Esophagus muscularis mucosa (tissue), 4 donors: Measurements from ENCODE around the gene LIME1. TPM values are rescaled to one million over a fixed set of nuclear protein-coding genes. Genes with fewer than 3 reads are reported as not detected.

Experiments
- DNase-seq: peaks from one replicate; pipeline ENCODE4 v3.0.0-alpha.2; 2017; ENCODE audit errors: extremely low spot score
- H3K27ac ChIP-seq, 4 donors: fragments of 200-600 bp; sonication (generic); replicated peaks in 1 of 4; 1 replicate in 3 of 4; 2 replicates in 1 of 4; pipeline ENCODE4 v1.5.1; 2016 to 2019; ENCODE audit warnings: mild to moderate bottlenecking in 1 of 4
- H3K27me3 ChIP-seq, 4 donors: fragments of 200-600 bp; sonication (generic); one replicate each; pipeline versions ENCODE4 v1.5.1 to v1.6.0; 2016 to 2019
- H3K36me3 ChIP-seq, 4 donors: fragments of 200-600 bp; sonication (generic); one replicate each; pipeline ENCODE4 v1.5.1; 2016 to 2019
- H3K4me1 ChIP-seq, 4 donors: fragments of 200-600 bp; sonication (generic); one replicate each; pipeline ENCODE4 v1.5.1; 2016 to 2019
- H3K4me3 ChIP-seq, 4 donors: fragments of 200-600 bp; sonication (generic); 1 replicate in 2 of 4; 2 replicates in 2 of 4; pipeline ENCODE4 v1.5.1; 2016 to 2019; ENCODE audit warnings: mild to moderate bottlenecking in 4 of 4, moderate library complexity in 1 of 4
- H3K9me3 ChIP-seq, 4 donors: fragments of 200-600 bp; sonication (generic); 1 replicate in 3 of 4; 2 replicates in 1 of 4; pipeline ENCODE4 v1.5.1; 2016 to 2019
- EP300 ChIP-seq: sonication (generic); formaldehyde crosslinking; IDR thresholded peaks from one replicate; pipeline ENCODE4 v1.6.1; 2017; ENCODE audit warnings: antibody characterized with exemption
- POLR2A ChIP-seq: fragments of 450-650 bp; IDR thresholded peaks from one replicate; pipeline ENCODE4 v1.6.1; 2017; ENCODE audit warnings: antibody characterized with exemption, moderate library complexity, mild to moderate bottlenecking, low read depth
- POLR2AphosphoS5 ChIP-seq, 2 donors: sonication (generic); formaldehyde crosslinking; IDR thresholded peaks; one replicate each; pipeline ENCODE4 v1.6.1; 2017; ENCODE audit warnings: antibody characterized with exemption in 2 of 2
- WGBS: methylation state at CpG from one replicate; pipeline ENCODE4 v1.1.5; 2018; 5-methylcytosine and 5-hydroxymethylcytosine counted together
- intact Hi-C: fragments of 100-400 bp; cut with DNase I; formaldehyde crosslinking; loops from one replicate; pipeline ENCODE4 v1.15.1; 2023
- total RNA-seq, 4 donors: library from RNA; depleted of rRNA; stranded (reverse); fragments of >200 nt; gene quantifications; one replicate each; pipeline versions ENCODE4 v1.1.0 to v1.2.1, GENCODE V29; 2016
- TF ChIP-seq, protein P1 (sequence below), 3 experiments: fragments of 200-600 bp in 2 of 3; fragments of 450-650 bp in 1 of 3; sonication (generic) in 2 of 3; IDR thresholded peaks; one replicate each; pipeline ENCODE4 v1.5.1; 2017 to 2019; ENCODE audit warnings: antibody characterized with exemption in 3 of 3, mild to moderate bottlenecking in 2 of 3, moderate library complexity in 1 of 3

LIME1 gene
- total RNA-seq, 4 donors from 2014 or later = 9.4 to 15.4 (median 10.9) TPM

DNA sequence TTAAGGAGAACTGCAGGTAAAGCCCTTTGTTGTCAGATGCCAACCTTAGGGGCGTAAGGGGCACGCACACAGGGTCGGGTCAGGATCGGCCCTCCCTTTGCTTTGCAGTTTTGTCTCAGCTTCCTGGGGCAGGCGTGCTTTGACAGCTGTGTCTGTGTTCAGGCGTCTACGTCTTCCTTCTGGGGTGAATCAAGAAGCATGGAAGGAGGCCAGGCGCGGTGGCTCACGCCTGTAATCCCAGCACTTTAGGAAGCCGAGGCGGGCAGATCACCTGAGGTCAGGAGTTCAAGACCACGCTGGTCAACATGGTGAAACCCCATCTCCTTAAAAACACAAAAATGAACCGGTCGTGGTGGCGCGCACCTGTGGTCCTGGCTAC lies 27.3 kb upstream of the LIME1 start:
- intact Hi-C loops = loop anchor here (5.0 kb wide), 1 partner anchor 52 kb away; the partner anchor contains the start of gene RTEL1

DNA sequence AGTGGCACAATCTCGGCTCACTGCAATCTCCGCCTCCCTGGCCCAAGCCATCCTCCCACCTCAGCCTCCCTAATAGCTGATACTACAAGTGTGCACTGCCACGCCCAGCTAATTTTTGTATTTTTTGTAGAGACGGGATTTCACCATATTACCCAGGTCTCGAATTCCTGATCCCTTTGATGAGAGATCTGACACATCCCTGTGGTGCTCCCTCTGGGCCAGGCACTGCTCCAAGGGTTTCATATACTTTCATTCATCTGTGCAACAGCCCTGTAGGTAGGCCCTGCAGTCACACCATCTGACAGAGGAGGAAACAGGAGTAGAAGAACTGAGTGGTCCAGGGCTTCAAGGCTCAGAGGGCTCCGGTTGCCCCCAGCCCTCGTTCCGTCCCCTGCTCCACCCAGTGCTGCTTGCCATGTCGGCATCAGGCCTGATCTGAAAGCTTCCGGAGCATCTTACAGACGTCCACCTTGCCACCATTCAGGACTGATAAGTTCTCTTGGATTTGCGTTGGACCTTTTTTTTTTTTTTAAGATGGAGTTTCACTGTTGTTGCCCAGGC lies 25.3 kb upstream of the LIME1 start:
- no peak for DNase-seq
- Histone ChIP-seq H3K36me3 (peaks cover 32 to 75% (median 61%) of the 10 kb centered on the region in 4 donors), H3K4me1 (peaks cover 25 to 38% (median 34%) of the 10 kb centered on the region in 4 donors), H3K9me3 (peaks cover 0 to 14% (median 7%) of the 10 kb centered on the region in 4 donors), H3K4me3 (no peak overlapping the region), H3K27me3 (no peaks in the 10 kb centered on the region), H3K27ac (no peak overlapping the region)
- TF ChIP-seq EP300 (no peak), POLR2A (no peak), POLR2AphosphoS5 (IDR thresholded peaks at IDR 0.05) (no peak)
- TF ChIP-seq, protein P1, sequence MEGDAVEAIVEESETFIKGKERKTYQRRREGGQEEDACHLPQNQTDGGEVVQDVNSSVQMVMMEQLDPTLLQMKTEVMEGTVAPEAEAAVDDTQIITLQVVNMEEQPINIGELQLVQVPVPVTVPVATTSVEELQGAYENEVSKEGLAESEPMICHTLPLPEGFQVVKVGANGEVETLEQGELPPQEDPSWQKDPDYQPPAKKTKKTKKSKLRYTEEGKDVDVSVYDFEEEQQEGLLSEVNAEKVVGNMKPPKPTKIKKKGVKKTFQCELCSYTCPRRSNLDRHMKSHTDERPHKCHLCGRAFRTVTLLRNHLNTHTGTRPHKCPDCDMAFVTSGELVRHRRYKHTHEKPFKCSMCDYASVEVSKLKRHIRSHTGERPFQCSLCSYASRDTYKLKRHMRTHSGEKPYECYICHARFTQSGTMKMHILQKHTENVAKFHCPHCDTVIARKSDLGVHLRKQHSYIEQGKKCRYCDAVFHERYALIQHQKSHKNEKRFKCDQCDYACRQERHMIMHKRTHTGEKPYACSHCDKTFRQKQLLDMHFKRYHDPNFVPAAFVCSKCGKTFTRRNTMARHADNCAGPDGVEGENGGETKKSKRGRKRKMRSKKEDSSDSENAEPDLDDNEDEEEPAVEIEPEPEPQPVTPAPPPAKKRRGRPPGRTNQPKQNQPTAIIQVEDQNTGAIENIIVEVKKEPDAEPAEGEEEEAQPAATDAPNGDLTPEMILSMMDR (IDR thresholded peaks at IDR 0.05) = no peak
- 82% methylated on average over 12 of the region's 12 CpGs for WGBS
- intact Hi-C loops = no loop called here

More for the DNA sequence above, 27.3 kb upstream of the LIME1 start:
- H3K4me1 ChIP-seq = peaks cover 28 to 45% (median 38%) of the 10 kb centered on the region in 4 donors
- H3K9me3 ChIP-seq = no peaks in the 10 kb centered on the region
- no peak for DNase-seq
- H3K27me3 ChIP-seq = no peaks in the 10 kb centered on the region
- H3K4me3 ChIP-seq = peak overlapping the region; percentile 73 to 99 (median 90)
- 87% methylated on average over 17 of the region's 17 CpGs for WGBS
- peak overlapping the region in 1 of 4 donors; percentile 96 for H3K27ac ChIP-seq
- TF ChIP-seq EP300 (no peak), POLR2A (no peak), POLR2AphosphoS5 (IDR thresholded peaks at IDR 0.05) (no peak)
- TF ChIP-seq, protein P1 (IDR thresholded peaks at IDR 0.05) = no peak
- peaks cover 40 to 77% (median 65%) of the 10 kb centered on the region in 4 donors for H3K36me3 ChIP-seq

DNA sequence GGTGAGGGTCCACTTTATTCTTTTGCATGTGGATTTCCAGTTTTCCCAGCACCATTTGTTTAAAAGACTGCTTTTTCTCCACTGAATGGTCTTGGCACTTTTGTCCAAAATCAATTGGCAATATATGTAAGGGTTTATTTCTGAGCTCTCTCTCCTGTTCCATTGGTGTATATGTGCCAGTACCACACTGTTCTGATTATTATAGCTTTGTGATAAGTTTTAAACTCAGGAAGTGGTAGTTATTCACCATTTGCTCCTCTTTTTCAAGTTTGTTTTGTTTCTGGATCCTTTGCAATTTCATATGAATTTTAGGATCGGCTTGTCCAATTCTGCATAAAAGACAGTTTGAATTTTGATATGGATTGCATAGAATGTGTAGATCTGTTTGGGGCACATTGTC lies 24.3 kb upstream of the LIME1 start:
- Histone ChIP-seq H3K27ac (no peak overlapping the region), H3K9me3 (peaks cover 0 to 17% (median 7%) of the 10 kb centered on the region in 4 donors), H3K36me3 (peaks cover 28 to 79% (median 62%) of the 10 kb centered on the region in 4 donors), H3K4me1 (peaks cover 17 to 28% (median 23%) of the 10 kb centered on the region in 4 donors), H3K27me3 (no peaks in the 10 kb centered on the region), H3K4me3 (no peak overlapping the region)
- WGBS = 100% methylated on average over 1 of the region's 1 CpG
- intact Hi-C loops = no loop called here
- DNase-seq = no peak
- TF ChIP-seq EP300 (no peak), POLR2A (no peak), POLR2AphosphoS5 (IDR thresholded peaks at IDR 0.05) (no peak)
- TF ChIP-seq, protein P1 (IDR thresholded peaks at IDR 0.05) = no peak

DNA sequence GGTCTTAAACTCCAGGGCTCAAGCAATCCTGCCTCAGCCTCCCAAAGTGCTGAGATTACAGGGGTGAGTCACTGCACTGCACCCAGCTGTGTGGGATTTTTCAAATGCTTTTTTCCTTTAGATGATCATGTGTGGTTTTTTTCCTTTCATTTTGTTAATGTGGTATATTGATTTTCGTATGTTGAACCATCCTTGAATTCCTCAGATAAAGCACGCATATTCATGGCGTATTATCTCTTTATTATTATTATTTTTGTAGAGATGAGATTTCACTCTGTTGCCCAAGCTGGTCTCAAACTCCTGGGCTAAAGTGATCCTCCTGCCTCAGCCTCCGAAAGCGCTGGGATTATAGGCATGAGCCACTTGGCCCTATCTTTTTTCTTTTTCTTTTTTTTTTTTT lies 21.6 kb upstream of the LIME1 start:
- intact Hi-C loops = no loop called here
- WGBS = 99% methylated on average over 5 of the region's 5 CpGs
- Histone ChIP-seq H3K36me3 (peaks cover 28 to 94% (median 72%) of the 10 kb centered on the region in 4 donors), H3K4me1 (peaks cover 2 to 10% (median 5%) of the 10 kb centered on the region in 4 donors), H3K4me3 (no peak overlapping the region), H3K9me3 (peaks cover 0 to 28% (median 14%) of the 10 kb centered on the region in 4 donors), H3K27me3 (no peaks in the 10 kb centered on the region), H3K27ac (no peak overlapping the region)
- DNase-seq = no peak
- TF ChIP-seq POLR2A (no peak), EP300 (no peak), POLR2AphosphoS5 (IDR thresholded peaks at IDR 0.05) (no peak)
- TF ChIP-seq, protein P1 (IDR thresholded peaks at IDR 0.05) = no peak
